GM12801 (cell line): ENCODE data around the gene TBXT.

Experiments
- TF ChIP-seq, protein P1 (sequence below): IDR thresholded peaks from one replicate; pipeline ENCODE4 v1.5.1; 2011; ENCODE audit warnings: control low read depth; ENCODE audit not compliant: insufficient read length; ENCODE audit errors: extremely low read depth

The TBXT gene

DNA sequence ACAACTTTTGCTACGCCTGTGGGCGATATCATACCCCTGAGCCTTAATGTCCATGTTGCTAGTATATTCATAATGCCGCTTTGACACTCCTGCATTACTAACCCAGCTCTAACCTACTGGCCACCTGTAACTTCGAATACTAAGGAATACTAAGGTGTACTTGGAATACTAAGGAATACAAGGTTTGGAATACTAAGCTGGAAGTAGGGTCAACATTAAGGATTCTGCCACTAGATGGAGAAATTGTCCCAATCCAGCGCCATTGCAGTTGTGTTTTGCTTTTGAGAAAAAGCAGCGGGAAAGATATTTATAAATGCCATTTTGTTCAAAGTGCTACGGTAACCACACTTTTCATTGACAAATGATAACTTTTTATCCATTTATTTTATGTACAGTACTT lies 10.7 kb downstream of the TBXT start:
- TF ChIP-seq, protein P1, sequence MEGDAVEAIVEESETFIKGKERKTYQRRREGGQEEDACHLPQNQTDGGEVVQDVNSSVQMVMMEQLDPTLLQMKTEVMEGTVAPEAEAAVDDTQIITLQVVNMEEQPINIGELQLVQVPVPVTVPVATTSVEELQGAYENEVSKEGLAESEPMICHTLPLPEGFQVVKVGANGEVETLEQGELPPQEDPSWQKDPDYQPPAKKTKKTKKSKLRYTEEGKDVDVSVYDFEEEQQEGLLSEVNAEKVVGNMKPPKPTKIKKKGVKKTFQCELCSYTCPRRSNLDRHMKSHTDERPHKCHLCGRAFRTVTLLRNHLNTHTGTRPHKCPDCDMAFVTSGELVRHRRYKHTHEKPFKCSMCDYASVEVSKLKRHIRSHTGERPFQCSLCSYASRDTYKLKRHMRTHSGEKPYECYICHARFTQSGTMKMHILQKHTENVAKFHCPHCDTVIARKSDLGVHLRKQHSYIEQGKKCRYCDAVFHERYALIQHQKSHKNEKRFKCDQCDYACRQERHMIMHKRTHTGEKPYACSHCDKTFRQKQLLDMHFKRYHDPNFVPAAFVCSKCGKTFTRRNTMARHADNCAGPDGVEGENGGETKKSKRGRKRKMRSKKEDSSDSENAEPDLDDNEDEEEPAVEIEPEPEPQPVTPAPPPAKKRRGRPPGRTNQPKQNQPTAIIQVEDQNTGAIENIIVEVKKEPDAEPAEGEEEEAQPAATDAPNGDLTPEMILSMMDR: no peak

DNA sequence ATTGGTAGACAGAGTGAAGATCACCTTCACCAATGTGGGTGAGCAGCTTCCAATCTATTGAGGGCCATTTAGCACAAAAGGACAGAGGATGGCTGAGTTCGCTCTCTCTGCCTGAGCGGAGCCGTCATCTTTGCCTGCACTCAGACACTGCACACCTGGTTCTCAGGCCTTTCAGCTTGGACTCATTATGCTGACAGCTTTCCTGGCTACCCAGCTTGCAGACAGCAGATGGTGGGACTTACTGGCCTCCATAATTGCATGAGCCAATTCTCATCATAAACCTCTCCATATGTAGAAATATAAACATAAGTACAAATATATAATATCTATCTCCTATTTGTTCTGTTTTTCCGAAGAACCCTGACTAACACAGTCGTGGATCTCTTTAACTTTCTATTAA lies 13.7 kb downstream of the TBXT start:
- TF ChIP-seq, protein P1: no peak

DNA sequence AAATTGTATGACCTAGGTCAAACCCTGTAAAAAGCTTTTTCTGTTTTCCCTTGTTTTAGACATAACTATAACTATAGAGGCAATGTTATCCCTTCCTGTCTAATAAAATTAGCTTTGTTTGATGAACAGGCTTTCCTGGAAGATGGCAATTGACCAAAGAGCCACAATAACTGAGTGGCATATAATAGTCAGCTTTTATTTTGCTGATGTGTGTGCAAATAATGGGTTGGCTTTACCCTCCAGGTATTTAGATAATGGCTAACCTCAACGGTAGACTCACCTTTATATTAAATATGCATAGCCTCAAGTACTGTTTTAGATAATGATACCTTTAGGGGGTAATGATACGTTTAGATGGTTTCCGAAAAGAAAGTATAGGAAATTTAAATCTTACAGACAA lies 15.0 kb downstream of the TBXT start:
- TF ChIP-seq, protein P1: no peak

DNA sequence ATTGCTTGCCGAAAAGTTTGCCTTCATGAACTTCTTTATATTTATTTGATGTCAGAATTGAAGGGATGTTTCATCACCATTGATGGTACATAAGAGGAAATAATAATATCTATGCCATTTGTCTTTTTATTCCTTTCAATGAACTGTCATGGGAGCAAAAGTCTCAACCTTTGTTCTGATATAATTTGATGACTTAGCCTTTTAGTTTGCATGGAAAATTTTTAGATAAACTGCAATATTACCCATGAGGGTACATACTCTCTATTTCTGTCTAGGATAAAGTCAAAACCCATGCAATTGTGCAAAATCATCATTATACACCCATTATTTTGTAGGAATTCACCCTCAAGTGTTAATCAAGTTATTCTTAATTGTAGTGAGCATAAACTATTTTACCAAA lies 15.9 kb downstream of the TBXT start:
- TF ChIP-seq, protein P1: no peak

DNA sequence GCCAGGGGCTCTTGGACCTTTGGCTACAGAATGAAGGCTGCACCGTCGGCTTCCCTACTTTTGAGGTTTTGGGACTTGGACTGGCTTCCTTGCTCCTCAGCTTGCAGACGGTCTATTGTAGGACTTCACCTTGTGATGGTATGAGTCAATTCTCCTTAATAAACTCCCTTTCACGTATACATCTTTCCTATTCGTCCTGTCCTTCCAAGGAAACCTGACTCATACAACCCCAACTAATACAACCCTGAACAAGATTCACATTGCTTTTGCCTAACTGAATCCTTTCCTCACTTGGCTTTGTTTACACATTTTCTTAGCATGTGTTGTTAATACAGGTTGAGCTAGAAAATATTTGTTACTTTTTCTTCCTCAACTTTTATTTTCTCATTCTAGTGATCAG lies 21.9 kb downstream of the TBXT start:
- TF ChIP-seq, protein P1: no peak

DNA sequence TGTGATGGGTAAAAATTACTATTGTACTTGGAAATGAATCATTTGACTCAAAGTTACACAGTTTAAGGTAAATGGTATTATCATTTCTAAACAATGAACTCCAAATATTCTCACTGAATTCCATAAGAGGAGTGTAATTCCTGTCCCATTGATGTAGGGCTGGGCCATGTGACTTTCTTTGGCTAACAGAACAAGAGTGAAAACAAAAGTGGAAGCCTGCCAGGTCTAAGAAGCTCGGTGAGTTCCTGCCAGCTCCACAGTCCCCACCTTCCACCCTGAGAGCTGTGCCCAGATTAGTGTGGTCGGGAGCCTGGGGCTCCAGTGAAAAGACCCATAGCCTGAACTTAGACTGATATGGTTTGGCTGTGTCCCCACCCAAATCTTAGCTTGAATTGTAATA lies 24.6 kb downstream of the TBXT start:
- TF ChIP-seq, protein P1: no peak

DNA sequence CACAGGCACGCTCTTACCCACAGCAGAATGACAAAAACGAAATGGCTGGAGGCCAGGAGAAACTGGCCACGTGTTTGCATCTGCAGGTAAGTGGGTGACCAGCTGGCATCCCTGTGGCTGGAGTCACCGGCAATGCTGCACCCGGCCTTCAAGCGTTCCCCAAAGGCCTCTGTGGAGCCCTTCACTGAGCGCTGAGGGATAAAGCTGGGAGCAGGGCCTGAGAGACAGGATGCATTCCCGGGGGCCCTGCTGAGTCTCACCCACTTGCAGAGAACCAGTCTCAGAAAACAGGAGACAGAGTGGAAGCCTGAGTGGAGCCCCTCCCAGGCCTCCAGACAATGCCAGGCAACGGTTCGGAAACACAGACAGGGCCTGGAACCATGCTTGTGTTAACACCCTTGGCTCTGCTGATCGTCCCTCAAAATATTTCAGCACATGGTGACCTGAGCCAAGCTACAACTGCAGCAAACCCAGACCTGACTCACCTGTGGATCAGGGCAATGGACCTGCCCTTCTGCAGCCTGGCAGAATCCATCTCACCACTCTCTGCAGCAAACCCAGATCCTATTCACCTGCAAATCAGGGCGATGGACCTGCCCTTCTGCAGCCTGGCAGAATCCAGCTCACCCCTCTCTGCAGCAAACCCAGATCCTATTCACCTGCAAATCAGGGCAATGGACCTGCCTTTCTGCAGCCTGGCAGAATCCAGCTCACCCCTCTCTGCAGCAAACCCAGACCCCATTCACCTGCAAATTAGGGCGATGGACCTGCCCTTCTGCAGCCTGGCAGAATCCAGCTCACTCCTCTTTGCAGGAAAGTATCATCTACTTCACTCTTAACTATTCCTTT lies 39.8 kb downstream of the TBXT start:
- TF ChIP-seq, protein P1: no peak
